SK-N-SH (cell line): ENCODE measurements around the gene COL4A2.
"Not testable (repeated sequence)": the region's sequence is repeated elsewhere in the genome, so short reads cannot be mapped to it uniquely, and the experiment has no call there.

ENCODE experiments used
- CHD2 ChIP-seq: fragments of 150-350 bp; IDR thresholded peaks from 2 replicates; pipeline ENCODE4 v1.6.1; 2018; ENCODE audit warnings: low read length; ENCODE audit not compliant: partially characterized antibody
- CTCF ChIP-seq: fragments of 200-600 bp; sonication (generic); IDR thresholded peaks from 2 replicates; pipeline ENCODE4 v1.6.1; 2017; ENCODE audit warnings: antibody characterized with exemption, mild to moderate bottlenecking, moderate library complexity
- EP300 ChIP-seq, 2 experiments: IDR thresholded peaks; 2 replicates each; pipeline versions ENCODE4 v1.4.0 to v1.6.1; 2012; ENCODE audit warnings: borderline replicate concordance in 1 of 2, low read depth in 1 of 2, low read length in 1 of 2
- MAX ChIP-seq: IDR thresholded peaks from 2 replicates; pipeline ENCODE4 v1.4.0; 2012; ENCODE audit warnings: low read depth
- PBX3 ChIP-seq: IDR thresholded peaks from 2 replicates; pipeline ENCODE4; 2012
- POLR2AphosphoS5 ChIP-seq: IDR thresholded peaks from 2 replicates; pipeline ENCODE4 v1.6.1; 2012; ENCODE audit warnings: low read depth, low read length
- RFX5 ChIP-seq: IDR thresholded peaks from 2 replicates; pipeline ENCODE4 v1.6.1; 2012; ENCODE audit warnings: mild to moderate bottlenecking, improper control_type of control experiment, low read length
- SMC3 ChIP-seq: IDR thresholded peaks from 2 replicates; pipeline ENCODE4 v1.6.1; 2012; ENCODE audit warnings: low read depth, low read length, improper control_type of control experiment
- TAF1 ChIP-seq: IDR thresholded peaks from 2 replicates; pipeline ENCODE4 v1.6.1; 2012; ENCODE audit warnings: low read depth, mild to moderate bottlenecking, low read length, moderate library complexity, borderline replicate concordance
- USF1 ChIP-seq: IDR thresholded peaks from 2 replicates; pipeline ENCODE4 v1.4.0; 2012; ENCODE audit warnings: low read depth, borderline replicate concordance
- TF ChIP-seq, protein P1 (sequence below): IDR thresholded peaks from 2 replicates; pipeline ENCODE4 v1.6.1; 2012; ENCODE audit warnings: mild to moderate bottlenecking, low read depth, low read length, moderate library complexity

DNA sequence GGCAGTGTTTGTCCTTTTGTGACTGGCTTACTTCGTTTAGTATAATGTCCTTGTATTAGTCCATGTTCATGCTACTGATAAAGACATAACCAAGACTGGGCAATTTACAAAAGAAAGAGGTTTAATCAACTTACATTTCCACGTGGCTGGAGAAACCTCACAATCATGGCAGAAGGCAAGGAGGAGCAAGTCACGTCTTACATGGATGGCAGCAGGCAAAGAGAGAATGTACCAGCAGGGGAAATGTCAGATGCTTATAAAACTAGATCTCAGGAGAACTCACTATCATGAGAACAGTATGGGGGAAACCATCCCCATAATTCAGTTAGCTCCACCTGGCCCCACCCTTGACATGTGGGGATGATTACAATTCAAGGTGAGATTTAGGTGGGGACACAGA lies 14.5 kb downstream of the COL4A2 start:
- not testable (repeated sequence) for TF ChIP-seq TAF1; CTCF; EP300 (IDR thresholded peaks at IDR 0.05; ENCODE audit: borderline replicate concordance in 1 of 2, low read depth in 1 of 2, low read length in 1 of 2); CHD2; PBX3; POLR2AphosphoS5; SMC3; MAX; RFX5; USF1
- TF ChIP-seq, protein P1, sequence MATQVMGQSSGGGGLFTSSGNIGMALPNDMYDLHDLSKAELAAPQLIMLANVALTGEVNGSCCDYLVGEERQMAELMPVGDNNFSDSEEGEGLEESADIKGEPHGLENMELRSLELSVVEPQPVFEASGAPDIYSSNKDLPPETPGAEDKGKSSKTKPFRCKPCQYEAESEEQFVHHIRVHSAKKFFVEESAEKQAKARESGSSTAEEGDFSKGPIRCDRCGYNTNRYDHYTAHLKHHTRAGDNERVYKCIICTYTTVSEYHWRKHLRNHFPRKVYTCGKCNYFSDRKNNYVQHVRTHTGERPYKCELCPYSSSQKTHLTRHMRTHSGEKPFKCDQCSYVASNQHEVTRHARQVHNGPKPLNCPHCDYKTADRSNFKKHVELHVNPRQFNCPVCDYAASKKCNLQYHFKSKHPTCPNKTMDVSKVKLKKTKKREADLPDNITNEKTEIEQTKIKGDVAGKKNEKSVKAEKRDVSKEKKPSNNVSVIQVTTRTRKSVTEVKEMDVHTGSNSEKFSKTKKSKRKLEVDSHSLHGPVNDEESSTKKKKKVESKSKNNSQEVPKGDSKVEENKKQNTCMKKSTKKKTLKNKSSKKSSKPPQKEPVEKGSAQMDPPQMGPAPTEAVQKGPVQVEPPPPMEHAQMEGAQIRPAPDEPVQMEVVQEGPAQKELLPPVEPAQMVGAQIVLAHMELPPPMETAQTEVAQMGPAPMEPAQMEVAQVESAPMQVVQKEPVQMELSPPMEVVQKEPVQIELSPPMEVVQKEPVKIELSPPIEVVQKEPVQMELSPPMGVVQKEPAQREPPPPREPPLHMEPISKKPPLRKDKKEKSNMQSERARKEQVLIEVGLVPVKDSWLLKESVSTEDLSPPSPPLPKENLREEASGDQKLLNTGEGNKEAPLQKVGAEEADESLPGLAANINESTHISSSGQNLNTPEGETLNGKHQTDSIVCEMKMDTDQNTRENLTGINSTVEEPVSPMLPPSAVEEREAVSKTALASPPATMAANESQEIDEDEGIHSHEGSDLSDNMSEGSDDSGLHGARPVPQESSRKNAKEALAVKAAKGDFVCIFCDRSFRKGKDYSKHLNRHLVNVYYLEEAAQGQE: not testable (repeated sequence)
